SH-SY5Y (cell line): ENCODE data around the gene TMEM184A.

Source experiments
- GATA2 ChIP-seq: IDR thresholded peaks from 2 replicates; pipeline ENCODE4 v1.6.1; 2011; ENCODE audit warnings: mild to moderate bottlenecking, low read depth, low read length
- GATA3 ChIP-seq: IDR thresholded peaks from 2 replicates; pipeline ENCODE4 v1.6.1; 2011; ENCODE audit warnings: low read depth, mild to moderate bottlenecking, low read length, moderate library complexity

DNA sequence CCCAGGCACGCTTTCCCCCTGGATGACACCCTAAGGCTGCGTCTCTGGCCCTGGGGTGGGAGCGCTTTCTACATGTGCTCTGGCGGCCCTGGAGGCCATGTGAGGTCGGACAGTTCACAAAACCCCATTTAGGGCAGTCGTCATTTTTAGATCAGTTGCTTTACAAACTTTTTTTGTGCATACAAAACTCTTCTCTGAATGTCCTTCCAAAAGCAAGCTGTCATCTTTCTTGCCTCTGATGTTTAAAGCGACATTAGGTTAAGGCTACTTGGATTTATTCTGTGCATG is 19.6 kb downstream of the TMEM184A start:
- TF ChIP-seq GATA2 (no peak), GATA3 (no peak)
